AG04450 (cell line): ENCODE measurements around the gene SMPDL3B. TPM values are rescaled to one million over a fixed set of nuclear protein-coding genes. Genes with fewer than 3 reads are reported as not detected.

Experiments
- CTCF ChIA-PET: fragments of 300-600, 350-600 bp; formaldehyde crosslinking; extraction: SDS; loops from one replicate; lab custom pipeline; 2022; ENCODE audit warnings: antibody characterized with exemption, inconsistent platforms; lab: Charles Lee
- POLR2A ChIA-PET: fragments of 350-600 bp; formaldehyde crosslinking; extraction: SDS; loops from one replicate; lab custom pipeline; 2021; ENCODE audit warnings: antibody characterized with exemption, inconsistent platforms; lab: Yijun Ruan, JAX
- DNase-seq: peaks from one replicate; pipeline ENCODE4 v3.0.0-alpha.2; 2011; ENCODE audit warnings: low read depth, low spot score
- H3K27ac ChIP-seq: one replicate; pipeline ENCODE4 v1.5.1; 2012; ENCODE audit warnings: low read depth, low read length, control low read depth
- H3K27me3 ChIP-seq: one replicate; pipeline ENCODE4 v1.6.0; 2012; ENCODE audit warnings: low read length; ENCODE audit not compliant: control insufficient read depth, insufficient read depth
- H3K4me3 ChIP-seq: 2 replicates; pipeline ENCODE4 v1.5.1; 2011; ENCODE audit warnings: mild to moderate bottlenecking, low read depth, low read length, control low read depth
- H3K9me3 ChIP-seq: 2 replicates; pipeline ENCODE4 v1.5.1; 2012; ENCODE audit warnings: low read length; ENCODE audit not compliant: control insufficient read depth, insufficient read depth
- polyA plus RNA-seq: library from polyadenylated mRNA; depleted of rRNA; stranded (reverse); fragments of >200 nt; gene quantifications from 2 replicates; pipeline ENCODE4 v1.2.3, GENCODE V29; 2011
- TF ChIP-seq, protein P1 (sequence below): IDR thresholded peaks from 2 replicates; pipeline ENCODE4 v1.5.1; 2011; ENCODE audit warnings: low read depth, low read length, control low read depth, inconsistent platforms

SMPDL3B gene
- polyA plus RNA-seq, 1 experiment: 0.05 TPM

DNA sequence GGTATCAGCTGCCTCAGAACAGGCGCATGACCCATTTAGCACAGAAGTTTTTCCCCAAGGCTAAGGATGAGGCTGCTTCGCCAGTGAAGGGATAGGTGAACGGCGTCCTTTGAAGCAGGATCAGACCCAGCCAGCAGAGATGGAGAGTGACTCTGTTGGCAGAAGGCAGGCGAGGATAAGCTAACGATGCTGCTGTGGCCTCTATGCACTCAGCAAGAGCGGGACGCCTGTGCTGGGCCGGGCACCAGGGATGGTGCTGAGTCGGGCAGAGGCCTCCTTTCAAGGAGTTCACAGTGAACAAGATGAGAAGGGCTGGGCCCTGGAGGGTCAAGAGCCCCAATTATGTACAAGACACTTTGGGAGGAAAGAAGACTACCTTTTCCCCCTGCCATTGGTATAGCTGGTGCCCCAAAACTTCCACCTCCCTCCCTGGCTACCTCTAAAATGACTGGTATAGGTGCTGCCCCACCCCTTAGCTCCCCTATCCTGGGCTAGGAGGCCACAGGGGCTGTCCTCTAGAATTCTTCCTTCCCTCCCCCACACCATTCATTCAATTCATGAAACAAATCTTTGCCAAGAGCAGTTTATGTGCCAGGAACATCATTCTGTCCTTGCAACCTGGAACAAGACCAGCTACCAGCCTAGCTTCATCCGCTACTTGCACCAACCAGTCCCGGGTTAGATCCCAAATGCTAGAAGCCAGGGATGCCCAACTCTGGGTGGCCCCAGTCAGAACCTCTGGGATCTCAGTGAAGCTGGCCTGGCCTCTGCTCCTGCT is 32.5 kb downstream of the SMPDL3B start:
- DNase-seq: no peak
- POLR2A ChIA-PET: no interaction called here
- Histone ChIP-seq H3K27me3 (no peaks in the 10 kb centered on the region), H3K27ac (no peak overlapping the region), H3K4me3 (no peak overlapping the region), H3K9me3 (no peaks in the 10 kb centered on the region; the same call in 1 of the 2 replicates)
- CTCF ChIA-PET: no interaction called here
- TF ChIP-seq, protein P1, sequence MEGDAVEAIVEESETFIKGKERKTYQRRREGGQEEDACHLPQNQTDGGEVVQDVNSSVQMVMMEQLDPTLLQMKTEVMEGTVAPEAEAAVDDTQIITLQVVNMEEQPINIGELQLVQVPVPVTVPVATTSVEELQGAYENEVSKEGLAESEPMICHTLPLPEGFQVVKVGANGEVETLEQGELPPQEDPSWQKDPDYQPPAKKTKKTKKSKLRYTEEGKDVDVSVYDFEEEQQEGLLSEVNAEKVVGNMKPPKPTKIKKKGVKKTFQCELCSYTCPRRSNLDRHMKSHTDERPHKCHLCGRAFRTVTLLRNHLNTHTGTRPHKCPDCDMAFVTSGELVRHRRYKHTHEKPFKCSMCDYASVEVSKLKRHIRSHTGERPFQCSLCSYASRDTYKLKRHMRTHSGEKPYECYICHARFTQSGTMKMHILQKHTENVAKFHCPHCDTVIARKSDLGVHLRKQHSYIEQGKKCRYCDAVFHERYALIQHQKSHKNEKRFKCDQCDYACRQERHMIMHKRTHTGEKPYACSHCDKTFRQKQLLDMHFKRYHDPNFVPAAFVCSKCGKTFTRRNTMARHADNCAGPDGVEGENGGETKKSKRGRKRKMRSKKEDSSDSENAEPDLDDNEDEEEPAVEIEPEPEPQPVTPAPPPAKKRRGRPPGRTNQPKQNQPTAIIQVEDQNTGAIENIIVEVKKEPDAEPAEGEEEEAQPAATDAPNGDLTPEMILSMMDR: no peak

DNA sequence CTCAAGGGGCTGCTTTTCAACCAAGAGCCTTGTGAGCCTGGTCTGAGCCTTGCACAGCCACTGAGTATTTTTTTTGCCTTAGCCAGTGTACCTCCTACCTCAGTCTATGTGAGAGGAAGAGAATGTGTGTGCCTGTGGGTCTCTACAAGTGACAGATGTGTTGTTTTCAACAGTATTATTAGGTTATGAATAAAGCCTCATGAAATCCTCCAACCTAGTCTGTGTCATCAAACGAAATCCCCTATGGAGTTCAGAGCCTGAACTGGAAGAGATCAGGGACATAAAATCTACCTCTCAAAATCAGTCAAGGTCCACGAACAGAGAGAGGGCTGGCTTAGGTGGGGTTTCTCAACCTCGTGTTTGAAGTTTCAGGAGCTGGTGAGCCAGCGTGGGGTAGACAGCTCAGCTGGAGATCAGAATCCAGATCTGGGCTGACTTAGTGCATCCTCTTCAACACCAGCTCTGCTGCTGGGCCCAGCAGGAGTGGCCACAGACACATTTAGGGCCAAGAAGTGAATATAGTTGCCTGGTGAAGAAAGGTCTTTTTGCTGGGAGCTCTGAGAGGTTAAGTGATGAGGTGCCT is 33.2 kb downstream of the SMPDL3B start:
- H3K9me3 ChIP-seq: no peaks in the 10 kb centered on the region; the same call in 1 of the 2 replicates
- H3K27me3 ChIP-seq: no peaks in the 10 kb centered on the region
- no peak overlapping the region for H3K4me3 ChIP-seq
- CTCF ChIA-PET: no interaction called here
- H3K27ac ChIP-seq: no peak overlapping the region
- TF ChIP-seq, protein P1: no peak
- DNase-seq: no peak
- POLR2A ChIA-PET: interaction anchor here (0.6 kb wide), 2 partner anchors 79 to 572 kb away, joined by 3 to 4 read pairs; no protein-coding TSS in a partner anchor

DNA sequence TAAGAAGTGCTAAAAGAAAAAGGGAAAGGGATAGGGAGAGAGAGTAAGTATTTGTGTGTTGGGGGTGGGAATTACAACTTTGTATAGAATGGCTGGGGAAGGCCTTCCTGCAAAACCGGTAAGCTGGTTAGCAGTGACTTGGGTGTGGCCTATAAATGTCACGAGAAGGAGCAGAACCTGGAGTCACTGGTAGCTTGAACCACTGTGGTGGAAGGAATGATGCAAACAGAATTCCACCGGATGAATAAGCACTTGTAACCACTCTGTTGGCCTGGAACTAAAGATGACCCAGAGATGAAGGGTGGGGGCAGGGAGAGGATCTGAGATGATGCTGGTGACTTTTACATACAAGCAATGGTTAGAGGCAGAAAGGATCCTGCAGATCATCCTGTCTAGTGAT is 33.9 kb downstream of the SMPDL3B start:
- H3K27ac ChIP-seq: peak overlapping the region; percentile 31
- ChIA-PET POLR2A (interaction anchor here (0.6 kb wide), 1 partner anchor 572 kb away, joined by 3 read pairs; no protein-coding TSS in a partner anchor), CTCF (interaction anchor here (0.7 kb wide), 1 partner anchor 11 kb away, joined by 4 read pairs; no protein-coding TSS in a partner anchor)
- no peak overlapping the region for H3K4me3 ChIP-seq
- peak; percentile 46 for DNase-seq
- TF ChIP-seq, protein P1: no peak
- H3K27me3 ChIP-seq: no peaks in the 10 kb centered on the region
- H3K9me3 ChIP-seq: no peaks in the 10 kb centered on the region; the same call in 1 of the 2 replicates

DNA sequence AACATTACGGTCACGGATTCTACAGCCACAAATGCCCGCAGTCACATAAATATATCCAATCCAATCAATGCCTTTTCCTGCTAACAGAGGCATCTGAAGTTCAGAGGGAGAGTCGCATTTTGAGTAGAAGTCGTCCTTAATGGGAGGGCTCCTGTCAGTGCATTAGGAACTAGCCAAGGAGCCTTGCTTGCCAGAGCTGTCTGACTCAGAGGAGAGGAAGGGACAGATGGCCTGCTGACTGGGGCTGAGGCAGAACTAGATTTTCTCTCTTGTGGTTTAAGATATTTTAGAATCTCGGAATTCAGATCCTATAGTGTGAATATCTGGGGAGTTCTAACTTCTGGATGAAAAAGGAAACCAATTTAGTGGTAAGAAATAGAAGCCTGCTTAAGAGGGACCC is 35.6 kb downstream of the SMPDL3B start:
- H3K27me3 ChIP-seq: no peaks in the 10 kb centered on the region
- peak; percentile 54 for DNase-seq
- H3K9me3 ChIP-seq: no peaks in the 10 kb centered on the region; the same call in 1 of the 2 replicates
- peak overlapping the region; percentile 70 for H3K27ac ChIP-seq
- CTCF ChIA-PET: interaction anchor here (0.7 to 2.5 kb wide), 2 partner anchors 10 to 113 kb away, joined by 3 to 11 read pairs; no protein-coding TSS in a partner anchor
- POLR2A ChIA-PET: no interaction called here
- TF ChIP-seq, protein P1: no peak
- no peak overlapping the region for H3K4me3 ChIP-seq
